Astrocyte (in vitro differentiated cells and primary cell): Measurements from ENCODE around the gene OR4F6. TPM values are rescaled to one million over a fixed set of nuclear protein-coding genes. Genes with fewer than 3 reads are reported as not detected.

ENCODE experiments used
- DNase-seq: peaks from one replicate; pipeline ENCODE4 v3.0.0-alpha.2; 2010; ENCODE audit warnings: low read depth
- FAIRE-seq: peaks from 2 replicates; lab custom pipeline; 2011; peaks lifted over from hg19 to GRCh38; lab: Jason Lieb, UNC
- H2AFZ ChIP-seq: 2 replicates; pipeline ENCODE4 v1.6.0; 2012; ENCODE audit warnings: low read depth, low read length, inconsistent platforms
- H3K27ac ChIP-seq: 2 replicates; pipeline ENCODE4 v1.5.1; 2011; ENCODE audit warnings: low read depth, low read length, inconsistent platforms
- H3K27me3 ChIP-seq: 2 replicates; pipeline ENCODE4 v1.6.0; 2011; ENCODE audit warnings: low read length, inconsistent platforms; ENCODE audit not compliant: insufficient read depth
- H3K36me3 ChIP-seq: 2 replicates; pipeline ENCODE4 v1.5.1; 2011; ENCODE audit warnings: low read length, inconsistent platforms; ENCODE audit not compliant: insufficient read depth
- H3K4me1 ChIP-seq: 2 replicates; pipeline ENCODE4 v1.5.1; 2011; ENCODE audit warnings: low read length, inconsistent platforms; ENCODE audit not compliant: insufficient read depth
- H3K4me2 ChIP-seq: 2 replicates; pipeline ENCODE4 v1.6.0; 2012; ENCODE audit warnings: low read length, inconsistent platforms
- H3K4me3 ChIP-seq: 2 replicates; pipeline ENCODE4 v1.5.1; 2011; ENCODE audit warnings: low read depth, mild to moderate bottlenecking, low read length, inconsistent platforms; ENCODE audit not compliant: insufficient read depth
- H3K79me2 ChIP-seq: 2 replicates; pipeline ENCODE4 v1.6.0; 2012; ENCODE audit warnings: mild to moderate bottlenecking, low read length, inconsistent platforms; ENCODE audit not compliant: insufficient read depth
- H3K9ac ChIP-seq: 2 replicates; pipeline ENCODE4 v1.6.0; 2012; ENCODE audit warnings: mild to moderate bottlenecking, low read length, inconsistent platforms
- H3K9me3 ChIP-seq: 2 replicates; pipeline ENCODE4 v1.5.1; 2012; ENCODE audit warnings: low read depth, mild to moderate bottlenecking, low read length, inconsistent platforms; ENCODE audit not compliant: insufficient read depth
- H4K20me1 ChIP-seq: 2 replicates; pipeline ENCODE4 v1.6.0; 2012; ENCODE audit warnings: low read length, inconsistent platforms; ENCODE audit not compliant: insufficient read depth
- H3K27ac Mint-ChIP-seq: one replicate; pipeline ENCODE4 v1.8.0; 2021; ENCODE audit warnings: mild to moderate bottlenecking, mixed read lengths; ENCODE audit not compliant: unreplicated experiment
- H3K27me3 Mint-ChIP-seq: one replicate; pipeline ENCODE4 v1.8.0; 2021; ENCODE audit warnings: low read depth, mixed read lengths; ENCODE audit not compliant: unreplicated experiment
- H3K36me3 Mint-ChIP-seq: one replicate; pipeline ENCODE4 v1.8.0; 2021; ENCODE audit warnings: low read depth, mixed read lengths; ENCODE audit not compliant: unreplicated experiment
- H3K4me1 Mint-ChIP-seq: one replicate; pipeline ENCODE4 v1.8.0; 2021; ENCODE audit warnings: low read depth, mixed read lengths; ENCODE audit not compliant: unreplicated experiment
- H3K4me3 Mint-ChIP-seq: one replicate; pipeline ENCODE4 v1.8.0; 2021; ENCODE audit warnings: mild to moderate bottlenecking, moderate library complexity, mixed read lengths; ENCODE audit not compliant: unreplicated experiment
- H3K9me3 Mint-ChIP-seq: one replicate; pipeline ENCODE4 v1.8.0; 2021; ENCODE audit warnings: mild to moderate bottlenecking, mixed read lengths; ENCODE audit not compliant: unreplicated experiment
- EZH2 ChIP-seq: IDR thresholded peaks from 2 replicates; pipeline ENCODE4 v1.6.1; 2012; ENCODE audit warnings: mild to moderate bottlenecking, low read length, inconsistent platforms; ENCODE audit not compliant: insufficient read depth
- total RNA-seq: library from RNA; stranded (reverse); gene quantifications from 2 replicates; pipeline ENCODE4 v1.2.1, GENCODE V29; 2021
- TF ChIP-seq, protein P1 (sequence below): IDR thresholded peaks from 2 replicates; pipeline ENCODE4 v1.5.1; 2011; ENCODE audit warnings: low read depth, mild to moderate bottlenecking, inconsistent platforms, low read length, moderate library complexity; ENCODE audit not compliant: insufficient read depth

The OR4F6 gene
- total RNA-seq, 1 donor from 2014 or later, result not detected

DNA sequence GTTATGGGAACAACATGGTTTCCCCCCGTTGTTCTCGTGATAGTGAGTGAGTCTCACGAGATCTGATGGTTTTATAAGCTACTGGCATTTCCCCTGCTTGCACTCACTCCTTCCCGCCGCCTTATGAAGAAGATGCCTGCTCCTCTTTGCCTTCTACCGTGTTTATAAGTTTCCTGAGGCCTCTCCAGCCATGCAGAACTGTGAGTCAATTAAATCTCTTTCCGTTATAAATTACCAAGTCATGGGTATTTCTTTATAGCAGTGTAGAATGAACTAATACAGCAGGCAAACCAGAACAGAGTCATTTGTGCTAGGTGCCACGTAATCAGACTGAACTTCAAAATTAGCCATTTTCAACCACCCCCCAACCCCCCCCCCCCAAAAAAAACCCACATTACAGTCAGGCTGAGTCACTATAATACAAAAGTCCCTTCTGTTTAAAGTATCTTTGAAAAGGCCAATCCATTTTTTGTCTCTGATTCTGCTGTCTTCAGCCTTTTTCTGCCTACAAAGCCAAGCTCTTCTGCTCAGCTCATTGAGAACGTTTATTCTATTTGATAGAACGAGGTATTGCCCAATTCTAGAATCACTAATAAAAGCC lies 4.1 kb downstream of the OR4F6 start:
- peak overlapping the region; percentile 56 for H3K27ac ChIP-seq
- H3K27me3 Mint-ChIP-seq, result peaks cover 9% of the 10 kb centered on the region

DNA sequence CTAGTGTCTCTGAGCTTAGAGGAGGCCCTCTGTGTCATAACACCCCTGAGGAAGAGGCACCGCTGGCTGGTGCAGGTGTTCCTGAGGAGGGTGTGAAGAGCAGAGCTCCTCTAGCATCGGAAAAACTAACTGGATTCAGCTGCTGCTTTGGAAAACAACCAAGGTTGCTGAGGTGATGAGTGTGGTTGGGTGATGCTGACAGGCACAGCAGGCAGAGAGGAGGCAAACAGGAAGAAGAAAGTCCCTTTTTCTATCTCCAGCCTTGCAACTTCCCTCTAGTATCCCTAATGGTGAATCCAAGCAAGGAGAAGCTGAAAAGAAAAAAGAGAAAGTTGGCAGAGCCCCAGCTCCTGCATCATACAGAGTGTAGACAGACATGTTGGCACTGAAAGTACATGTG lies 4.9 kb downstream of the OR4F6 start:
- no peaks in the 10 kb centered on the region for H3K27me3 ChIP-seq
- DNase-seq, result peak; percentile 67
- H3K4me1 ChIP-seq, result peaks cover 10% of the 10 kb centered on the region
- H3K4me3 Mint-ChIP-seq, result no peak overlapping the region
- H3K9me3 Mint-ChIP-seq, result peaks cover 3% of the 10 kb centered on the region
- FAIRE-seq, result no peak
- no peaks in the 10 kb centered on the region for H3K36me3 Mint-ChIP-seq
- H3K27me3 Mint-ChIP-seq, result peaks cover 9% of the 10 kb centered on the region
- H3K9ac ChIP-seq, result peak overlapping the region; percentile 20
- H3K4me3 ChIP-seq, result no peak overlapping the region
- peaks cover 12% of the 10 kb centered on the region for H3K4me1 Mint-ChIP-seq
- H3K27ac Mint-ChIP-seq, result no peak overlapping the region
- H2AFZ ChIP-seq, result no peak overlapping the region
- TF ChIP-seq EZH2, result no peak
- TF ChIP-seq, protein P1, sequence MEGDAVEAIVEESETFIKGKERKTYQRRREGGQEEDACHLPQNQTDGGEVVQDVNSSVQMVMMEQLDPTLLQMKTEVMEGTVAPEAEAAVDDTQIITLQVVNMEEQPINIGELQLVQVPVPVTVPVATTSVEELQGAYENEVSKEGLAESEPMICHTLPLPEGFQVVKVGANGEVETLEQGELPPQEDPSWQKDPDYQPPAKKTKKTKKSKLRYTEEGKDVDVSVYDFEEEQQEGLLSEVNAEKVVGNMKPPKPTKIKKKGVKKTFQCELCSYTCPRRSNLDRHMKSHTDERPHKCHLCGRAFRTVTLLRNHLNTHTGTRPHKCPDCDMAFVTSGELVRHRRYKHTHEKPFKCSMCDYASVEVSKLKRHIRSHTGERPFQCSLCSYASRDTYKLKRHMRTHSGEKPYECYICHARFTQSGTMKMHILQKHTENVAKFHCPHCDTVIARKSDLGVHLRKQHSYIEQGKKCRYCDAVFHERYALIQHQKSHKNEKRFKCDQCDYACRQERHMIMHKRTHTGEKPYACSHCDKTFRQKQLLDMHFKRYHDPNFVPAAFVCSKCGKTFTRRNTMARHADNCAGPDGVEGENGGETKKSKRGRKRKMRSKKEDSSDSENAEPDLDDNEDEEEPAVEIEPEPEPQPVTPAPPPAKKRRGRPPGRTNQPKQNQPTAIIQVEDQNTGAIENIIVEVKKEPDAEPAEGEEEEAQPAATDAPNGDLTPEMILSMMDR, result no peak
- peak overlapping the region; percentile 56 for H3K27ac ChIP-seq
- H3K79me2 ChIP-seq, result no peaks in the 10 kb centered on the region
- H3K4me2 ChIP-seq, result peak overlapping the region; percentile 77
- H4K20me1 ChIP-seq, result no peaks in the 10 kb centered on the region
- H3K36me3 ChIP-seq, result no peaks in the 10 kb centered on the region
- H3K9me3 ChIP-seq, result no peaks in the 10 kb centered on the region

More for the DNA sequence above, 4.1 kb downstream of the OR4F6 start:
- H3K36me3 Mint-ChIP-seq, result no peaks in the 10 kb centered on the region
- H3K27me3 ChIP-seq, result no peaks in the 10 kb centered on the region
- no peaks in the 10 kb centered on the region for H3K79me2 ChIP-seq
- H3K9me3 Mint-ChIP-seq, result peaks cover 3% of the 10 kb centered on the region
- peak overlapping the region; percentile 20 for H3K9ac ChIP-seq
- H3K27ac Mint-ChIP-seq, result no peak overlapping the region
- TF ChIP-seq, protein P1, result no peak
- H3K36me3 ChIP-seq, result no peaks in the 10 kb centered on the region
- peak overlapping the region; percentile 77 for H3K4me2 ChIP-seq
- H3K4me1 ChIP-seq, result peaks cover 10% of the 10 kb centered on the region
- H4K20me1 ChIP-seq, result no peaks in the 10 kb centered on the region
- H2AFZ ChIP-seq, result peak overlapping the region; percentile 36
- H3K4me3 ChIP-seq, result no peak overlapping the region
- DNase-seq (peak; percentile 89), FAIRE-seq (no peak)
- H3K4me3 Mint-ChIP-seq, result no peak overlapping the region
- H3K4me1 Mint-ChIP-seq, result peaks cover 12% of the 10 kb centered on the region
- no peaks in the 10 kb centered on the region for H3K9me3 ChIP-seq

DNA sequence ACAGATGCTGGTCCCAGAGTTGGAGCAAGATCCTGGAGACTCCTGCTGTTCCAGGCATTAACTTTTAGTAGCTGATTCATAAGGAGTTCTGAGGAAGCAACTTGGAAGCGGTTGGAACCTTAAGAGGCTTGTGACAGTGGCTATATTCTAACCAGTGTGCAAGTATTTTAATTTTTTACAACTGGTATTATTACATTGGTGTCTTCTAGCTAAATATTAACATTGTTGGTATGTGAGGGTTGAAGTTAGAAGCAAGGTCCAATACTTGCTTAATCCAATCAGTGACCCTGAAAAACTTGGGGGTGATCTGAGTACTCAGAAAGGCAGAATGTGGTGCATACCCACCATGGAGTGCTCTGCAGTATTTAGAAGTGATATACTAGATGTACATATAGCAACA lies 7.1 kb downstream of the OR4F6 start:
- Mint-ChIP-seq H3K4me1 (peaks cover 8% of the 10 kb centered on the region), H3K27me3 (peaks cover 9% of the 10 kb centered on the region), H3K9me3 (no peaks in the 10 kb centered on the region), H3K36me3 (no peaks in the 10 kb centered on the region), H3K27ac (no peak overlapping the region), H3K4me3 (no peak overlapping the region)
- DNase-seq, result no peak
- Histone ChIP-seq H3K4me1 (peaks cover 10% of the 10 kb centered on the region), H3K9ac (no peak overlapping the region), H4K20me1 (no peaks in the 10 kb centered on the region), H3K9me3 (no peaks in the 10 kb centered on the region), H2AFZ (no peak overlapping the region), H3K27ac (no peak overlapping the region), H3K36me3 (no peaks in the 10 kb centered on the region), H3K79me2 (no peaks in the 10 kb centered on the region), H3K4me3 (no peak overlapping the region), H3K27me3 (no peaks in the 10 kb centered on the region), H3K4me2 (no peak overlapping the region)
- FAIRE-seq, result no peak
- TF ChIP-seq, protein P1, result no peak
- TF ChIP-seq EZH2, result no peak
